NCI-H82 treated with DMSO at 0.1 percent for 48 hours (cell line): ENCODE measurements around the gene COL25A1.
A peak's percentile ranks its signal among the peaks of the same experiment; 100 is the strongest.
"Not testable (repeated sequence)": the region's sequence is repeated elsewhere in the genome, so short reads cannot be mapped to it uniquely, and the experiment has no call there.

Experiments
- DNase-seq: peaks from one replicate; lab custom pipeline; 2025; ENCODE audit not compliant: unreplicated experiment; lab: John Stamatoyannopoulos, UW

The COL25A1 gene

DNA sequence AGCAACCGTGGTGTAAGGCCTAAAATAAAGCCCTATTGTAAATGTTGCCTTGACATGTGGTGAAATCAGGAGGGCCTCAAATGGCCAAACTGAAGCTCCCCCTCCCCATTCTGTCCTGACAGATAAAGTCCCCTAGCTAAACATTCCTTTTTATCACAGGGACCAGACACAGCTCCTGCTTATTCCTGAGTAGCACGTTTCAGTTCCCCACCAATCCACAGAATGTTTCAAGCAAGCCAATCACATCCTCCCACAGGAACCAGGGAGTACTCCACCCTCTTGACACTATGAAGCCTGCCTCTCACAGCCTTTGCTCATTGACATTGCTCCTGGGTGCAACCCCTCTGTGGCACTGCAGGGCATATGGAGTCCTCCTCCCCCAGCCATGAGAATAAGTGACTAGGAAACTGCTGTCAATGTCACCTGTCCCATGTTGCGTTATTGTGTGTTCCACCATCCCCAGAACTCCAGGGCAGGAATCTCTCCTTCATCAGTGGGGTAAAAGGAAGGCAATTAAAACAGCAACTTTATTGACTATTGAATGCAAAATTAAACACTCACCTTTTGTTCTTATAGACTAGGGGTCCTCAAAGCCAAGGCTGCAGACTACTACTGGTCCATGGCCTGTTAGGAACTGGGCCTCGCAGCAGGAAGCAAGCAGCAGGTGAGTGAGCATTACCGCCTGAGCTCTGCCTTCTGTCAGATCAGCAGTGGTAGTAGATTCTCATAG lies 128.1 kb downstream of the COL25A1 start:
- no peak for DNase-seq

DNA sequence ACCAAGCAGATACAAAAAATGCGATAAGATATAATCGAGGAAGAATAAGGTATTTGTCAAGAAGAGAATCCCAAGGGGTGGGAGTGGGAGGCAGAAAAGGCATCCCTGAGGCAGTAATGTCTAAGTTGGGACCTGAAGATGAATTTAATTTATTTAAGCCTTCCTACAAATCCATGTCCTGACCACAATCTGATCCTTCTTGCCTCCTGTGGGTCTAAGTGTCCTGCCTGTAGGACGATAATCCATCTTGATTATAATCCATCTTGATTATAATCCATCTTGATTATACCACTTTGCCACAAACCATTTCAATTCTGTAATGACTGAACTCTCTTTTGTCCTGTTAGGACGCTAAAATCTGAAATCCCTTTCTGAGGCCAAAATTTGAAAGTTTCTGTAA lies 130.2 kb downstream of the COL25A1 start:
- peak; percentile 58 for DNase-seq

DNA sequence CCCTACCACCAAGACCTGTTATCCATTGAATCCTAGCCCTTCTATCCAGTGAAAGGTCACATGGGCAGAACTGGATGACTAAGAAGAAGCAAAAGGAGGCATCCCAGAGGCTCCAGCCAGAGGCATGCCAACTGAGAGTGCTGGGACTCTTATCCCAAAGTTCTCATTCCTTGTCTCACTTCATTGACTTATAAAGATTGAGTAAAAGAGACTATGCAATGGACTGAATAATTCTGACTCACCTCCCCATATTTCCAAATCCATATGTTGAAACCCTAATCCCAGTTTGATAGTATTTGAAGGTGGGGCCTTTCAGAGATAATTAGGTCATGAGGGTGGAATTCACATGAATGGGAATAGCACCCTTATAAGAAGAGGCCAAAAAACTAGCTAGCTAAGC lies 131.4 kb downstream of the COL25A1 start:
- no peak for DNase-seq

DNA sequence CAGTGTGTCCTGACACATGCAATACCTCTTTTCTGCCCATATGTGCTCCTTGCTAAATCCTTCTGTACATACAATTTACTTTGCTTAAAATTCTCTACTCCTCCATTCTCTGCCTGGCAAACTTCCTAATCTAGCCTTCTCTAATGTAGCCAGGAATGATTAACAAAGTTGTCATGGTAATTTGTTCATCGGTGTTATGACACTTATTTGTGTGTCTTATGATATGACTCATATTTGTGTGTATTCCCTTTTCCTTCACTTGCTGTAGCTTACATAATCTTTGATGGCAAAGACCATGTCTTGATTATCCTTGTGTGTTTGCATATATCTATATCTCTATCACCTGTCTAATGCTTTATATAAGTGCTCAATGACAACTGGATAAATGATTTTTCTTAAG lies 133.3 kb downstream of the COL25A1 start:
- DNase-seq = no peak

DNA sequence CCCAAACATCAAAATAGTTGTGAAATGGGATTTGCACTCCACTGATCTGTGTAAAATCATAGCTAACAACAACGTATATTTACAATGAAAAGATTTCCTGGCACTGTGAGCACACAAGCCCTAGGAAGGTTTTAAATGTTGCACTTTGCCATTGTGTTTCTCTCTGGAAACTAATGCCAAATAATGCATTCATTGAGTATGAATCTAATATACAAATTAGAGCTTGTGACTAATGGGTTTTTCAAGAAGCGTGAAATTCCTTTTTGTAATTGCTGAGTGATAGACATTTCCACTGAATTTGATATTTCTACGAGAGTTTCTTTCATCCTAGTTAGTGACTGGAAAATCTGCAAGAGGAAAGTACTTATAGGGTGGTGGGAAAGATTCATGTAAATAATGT lies 135.9 kb downstream of the COL25A1 start:
- DNase-seq = no peak

DNA sequence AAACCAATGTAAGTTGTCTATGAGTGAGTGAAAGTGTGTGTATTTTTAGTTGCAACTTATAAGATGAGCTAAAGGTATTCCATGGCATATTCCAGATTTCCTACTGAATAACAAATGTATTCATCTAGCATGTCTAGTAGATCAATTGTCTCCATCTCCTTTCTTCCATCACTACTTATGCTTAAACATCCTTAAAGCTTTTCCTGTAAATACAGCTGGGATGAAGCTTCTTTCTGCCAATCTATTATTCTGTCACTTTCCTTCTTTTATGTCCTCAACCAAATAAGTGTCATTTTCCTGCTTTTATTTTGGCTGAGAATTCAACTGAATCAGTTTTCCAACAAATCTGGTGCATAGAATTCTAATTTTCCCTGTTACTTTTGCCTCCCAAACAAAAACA lies 136.3 kb downstream of the COL25A1 start:
- no peak for DNase-seq

DNA sequence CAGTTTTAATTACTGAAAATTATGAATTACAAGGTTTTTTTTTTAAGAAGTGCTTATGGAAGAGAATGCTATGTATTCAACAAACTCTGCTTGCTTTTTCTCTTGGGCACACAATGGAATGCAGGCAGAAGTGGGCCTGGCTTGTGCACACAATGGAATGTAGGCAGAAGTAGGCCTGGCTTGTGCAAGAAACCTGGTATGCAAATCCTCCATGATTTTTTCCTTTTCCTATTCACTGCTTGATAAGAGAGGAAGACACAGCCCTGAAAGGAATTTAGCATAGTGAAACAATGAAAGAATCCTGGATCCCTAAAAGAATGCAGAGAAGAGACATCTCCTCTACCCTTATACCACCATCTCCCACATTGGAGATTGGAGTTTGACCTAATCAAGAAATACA lies 138.4 kb downstream of the COL25A1 start:
- DNase-seq = no peak

DNA sequence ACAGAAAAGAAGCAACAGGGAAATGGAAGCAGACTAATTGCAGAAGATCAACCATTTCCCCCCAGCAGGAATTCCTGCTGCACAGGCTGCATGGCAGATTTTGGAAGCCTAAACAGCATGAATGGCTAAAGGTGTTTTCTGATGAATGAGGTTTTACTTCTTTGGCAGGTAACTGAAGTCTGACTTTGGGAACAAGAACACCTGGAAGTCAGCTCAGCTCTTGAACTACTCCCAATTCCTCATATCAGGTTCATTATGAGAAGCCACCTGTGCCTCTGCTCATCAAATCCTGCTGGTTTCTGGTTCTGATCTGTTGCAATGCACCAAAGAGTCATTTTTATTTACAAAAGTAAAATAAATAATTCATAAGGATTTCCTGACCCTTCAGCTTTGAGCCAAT lies 139.0 kb downstream of the COL25A1 start:
- DNase-seq = no peak

DNA sequence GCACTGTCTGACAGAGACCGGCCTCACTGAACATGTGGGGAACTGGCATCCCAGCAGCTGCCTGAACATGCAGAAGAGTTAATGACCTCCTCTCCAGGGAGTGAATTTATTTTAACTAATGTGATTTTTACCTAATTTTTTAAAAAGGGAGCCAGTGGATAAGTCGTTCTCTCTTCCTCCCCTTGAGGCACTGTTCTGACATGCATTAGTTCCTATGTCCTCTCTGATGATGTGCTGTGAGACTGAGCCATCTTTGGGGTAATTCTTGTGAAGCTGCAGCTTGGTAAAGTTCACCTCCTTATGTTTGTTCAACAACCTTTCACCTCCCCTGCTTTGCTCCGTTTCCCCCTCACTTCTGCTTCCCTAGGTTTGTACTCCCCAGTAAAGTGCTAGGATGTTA lies 139.7 kb downstream of the COL25A1 start:
- DNase-seq = no peak

DNA sequence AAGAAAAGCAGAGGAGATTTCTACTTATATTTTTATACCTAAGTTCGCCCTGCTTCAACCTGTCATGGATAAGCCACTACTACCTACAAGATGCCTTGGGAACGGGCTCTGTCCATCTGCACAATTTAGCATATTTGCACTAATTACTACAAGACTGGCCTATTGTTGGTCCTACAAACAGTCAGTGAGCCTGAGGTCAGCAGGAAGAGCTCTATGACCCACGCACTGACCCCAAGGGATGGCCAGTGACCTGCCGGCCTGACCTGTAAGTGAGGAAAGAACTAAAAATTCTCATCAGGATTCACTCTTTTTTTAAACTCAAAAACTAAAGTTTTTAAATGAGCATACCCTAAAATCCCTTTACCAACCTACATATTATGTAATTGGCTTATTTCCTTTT lies 142.0 kb downstream of the COL25A1 start:
- DNase-seq = no peak

DNA sequence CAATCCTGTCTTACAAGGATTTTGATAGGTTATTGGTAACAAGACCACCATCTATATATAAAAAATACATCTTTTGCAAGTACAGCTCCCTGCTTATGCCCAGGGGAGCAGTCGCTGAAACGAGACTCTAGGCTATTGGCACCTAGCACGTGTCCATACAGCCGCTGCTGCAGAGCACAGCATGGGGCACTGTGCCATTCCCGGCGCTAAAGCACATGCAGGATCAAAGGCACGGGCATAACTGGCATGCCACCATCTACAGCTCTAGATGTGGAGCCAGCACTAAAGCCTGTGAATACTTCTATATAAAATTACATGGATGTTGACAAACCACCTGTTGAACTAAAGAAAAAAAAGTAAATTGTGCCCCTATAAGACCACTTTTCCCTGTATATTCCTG lies 144.8 kb downstream of the COL25A1 start:
- DNase-seq = no peak

DNA sequence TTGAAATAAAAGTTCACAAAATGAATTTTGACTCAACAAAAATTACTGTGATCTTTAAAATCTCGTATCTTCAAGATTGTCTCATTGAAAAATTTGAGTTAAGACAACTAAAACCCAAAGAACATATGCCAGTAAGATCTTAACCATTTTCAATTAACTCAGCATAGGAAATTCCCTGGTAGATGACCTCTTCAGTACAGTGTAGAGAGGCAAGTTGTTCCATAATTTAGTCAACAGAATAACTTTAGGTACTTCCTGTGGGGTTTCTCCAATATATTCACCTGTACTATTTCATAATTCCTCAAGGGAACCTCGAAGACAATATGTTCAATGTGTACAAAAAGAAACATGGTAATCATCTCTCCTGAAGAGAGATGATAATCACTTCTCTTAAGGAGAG lies 145.3 kb downstream of the COL25A1 start:
- no peak for DNase-seq

DNA sequence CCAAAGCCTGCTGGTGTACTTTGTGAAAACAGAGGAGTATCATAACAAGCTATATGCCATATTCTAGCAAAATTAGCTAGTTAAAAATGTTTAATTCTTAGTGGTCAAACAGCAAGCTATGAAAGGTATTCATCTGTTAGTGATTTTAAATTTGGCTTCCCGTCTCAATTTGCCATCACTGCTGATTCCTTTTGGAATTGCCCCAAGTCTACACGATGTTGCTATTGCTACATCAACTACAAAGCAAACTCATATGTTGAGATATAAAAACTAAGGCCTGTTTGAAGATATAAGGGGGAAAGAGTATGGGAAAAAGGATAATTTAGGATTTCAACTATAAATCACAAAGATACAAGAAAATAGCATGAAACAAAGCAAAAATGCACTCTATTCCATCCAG lies 146.1 kb downstream of the COL25A1 start:
- DNase-seq = no peak

DNA sequence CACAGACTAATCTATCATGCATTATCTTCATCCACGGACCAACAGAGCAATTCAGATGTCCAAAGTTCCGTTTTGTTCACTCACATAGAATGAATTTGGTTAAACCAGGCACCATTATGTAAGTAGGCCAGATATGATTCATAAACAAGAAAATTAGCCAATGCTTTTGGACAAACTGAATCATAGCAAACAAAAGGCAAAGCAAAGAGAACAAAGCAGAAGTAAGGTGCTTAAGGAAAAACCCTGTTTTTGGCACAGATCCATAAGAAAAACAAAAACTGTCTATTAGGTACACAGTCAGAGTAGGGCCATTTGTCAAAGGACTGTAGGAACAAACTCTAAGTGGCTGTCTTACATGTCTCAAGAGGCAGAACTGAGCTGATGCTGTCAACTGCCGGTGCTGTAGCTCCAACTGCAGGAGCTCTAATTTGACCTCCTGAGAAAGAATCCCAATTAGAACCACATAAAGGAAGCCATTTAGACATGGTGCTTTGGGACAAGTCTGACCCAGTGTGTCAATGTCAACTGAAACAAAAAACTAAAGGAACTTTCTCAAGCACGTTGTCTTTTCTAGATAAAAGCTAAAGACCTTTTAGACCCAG lies 146.7 kb downstream of the COL25A1 start:
- DNase-seq = no peak

DNA sequence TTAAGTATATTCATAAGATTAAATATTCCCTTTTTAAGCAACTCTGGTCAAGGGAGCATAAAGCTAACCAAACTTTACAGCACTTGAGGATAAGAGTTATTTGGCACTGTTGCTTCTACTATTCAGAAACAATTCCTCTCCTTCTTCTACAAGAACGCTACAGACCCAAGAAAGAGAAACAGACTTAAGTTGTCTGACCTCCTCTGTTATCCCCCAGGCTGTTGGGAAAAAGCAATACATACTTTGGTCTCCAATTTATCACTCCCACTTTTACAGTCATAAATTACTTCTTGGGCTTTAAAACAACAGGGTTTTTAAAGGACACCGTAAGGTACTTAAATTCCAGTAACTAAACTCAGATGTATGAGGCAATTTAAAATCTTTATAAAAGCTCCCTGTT lies 147.4 kb downstream of the COL25A1 start:
- no peak for DNase-seq

DNA sequence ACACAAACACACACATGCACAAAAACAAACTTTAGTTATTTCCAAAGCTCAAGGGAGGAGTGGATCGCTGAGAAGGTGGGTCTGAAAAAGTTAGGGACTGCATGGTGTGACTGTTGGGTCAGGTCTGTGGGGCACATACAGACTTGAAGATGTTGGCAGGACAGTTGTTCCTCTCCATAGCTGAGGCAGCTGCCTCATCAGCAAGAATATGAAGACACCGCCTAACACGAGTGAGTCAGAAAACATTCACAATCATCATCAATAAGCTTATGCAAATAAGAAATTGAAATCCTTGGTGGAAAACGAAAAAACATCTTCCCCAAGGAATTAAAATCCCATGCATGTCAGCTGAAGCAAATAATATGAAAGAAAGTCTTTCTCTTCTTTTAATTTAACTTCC lies 148.0 kb downstream of the COL25A1 start:
- no peak for DNase-seq

DNA sequence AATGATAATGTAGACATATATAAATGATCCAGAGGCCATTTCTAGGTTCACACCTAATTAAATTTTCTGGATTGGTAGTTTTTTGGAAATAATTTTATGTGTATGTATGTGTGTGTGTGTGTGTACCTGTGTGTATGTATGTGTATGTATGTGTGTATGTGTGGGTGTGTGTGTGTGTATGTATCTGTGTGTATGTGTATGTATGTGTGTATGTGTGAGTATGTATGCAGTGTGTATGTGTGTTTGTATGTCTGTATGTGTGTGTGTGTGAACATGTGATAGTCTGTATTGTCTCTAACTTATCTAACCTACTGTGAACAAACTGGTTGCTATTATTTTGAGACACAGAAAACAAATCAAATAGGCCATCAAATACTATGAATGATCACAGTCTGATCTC lies 152.6 kb downstream of the COL25A1 start:
- DNase-seq = no peak

DNA sequence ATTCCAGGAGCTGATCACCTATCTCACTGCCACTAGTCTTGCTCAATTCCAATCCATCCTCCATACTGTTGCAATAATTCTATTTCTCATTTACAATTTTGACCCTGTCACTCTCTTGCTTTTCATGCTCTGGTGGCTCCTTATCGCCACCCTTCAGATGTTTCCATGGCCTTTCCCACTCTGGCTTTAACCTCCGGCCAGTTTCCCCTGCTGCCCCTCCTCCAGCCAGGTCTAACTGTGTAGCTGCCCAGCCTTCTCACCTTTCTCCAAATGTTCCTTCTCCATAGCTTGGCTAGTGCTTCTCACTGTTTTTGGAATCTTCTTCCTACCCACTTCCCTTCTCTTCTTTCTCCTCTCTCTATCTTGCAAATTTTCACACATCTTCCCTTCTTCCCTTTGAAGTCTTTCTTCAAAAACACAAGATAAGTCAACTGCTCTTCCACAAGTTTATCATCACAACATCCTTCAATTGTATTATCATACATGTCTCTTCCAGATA lies 153.8 kb downstream of the COL25A1 start:
- no peak for DNase-seq

DNA sequence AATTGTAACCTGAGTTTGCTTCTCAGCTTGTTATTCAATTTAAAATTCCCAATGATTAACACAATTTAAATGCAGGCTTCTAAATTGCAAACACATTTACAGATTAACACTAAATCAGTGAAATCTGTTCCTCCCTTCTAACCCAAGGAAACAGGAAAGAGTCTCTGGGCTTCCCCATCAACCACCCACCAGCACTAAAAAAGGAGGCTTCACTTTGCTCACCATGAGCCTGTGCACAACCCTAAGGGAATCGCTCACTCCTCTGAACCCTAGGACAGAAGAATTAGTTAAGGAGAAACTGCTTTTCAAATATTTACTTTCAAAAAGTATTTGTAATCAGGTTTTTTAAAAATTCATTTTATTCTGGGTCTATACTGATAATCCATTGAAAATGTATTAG lies 155.3 kb downstream of the COL25A1 start:
- no peak for DNase-seq

DNA sequence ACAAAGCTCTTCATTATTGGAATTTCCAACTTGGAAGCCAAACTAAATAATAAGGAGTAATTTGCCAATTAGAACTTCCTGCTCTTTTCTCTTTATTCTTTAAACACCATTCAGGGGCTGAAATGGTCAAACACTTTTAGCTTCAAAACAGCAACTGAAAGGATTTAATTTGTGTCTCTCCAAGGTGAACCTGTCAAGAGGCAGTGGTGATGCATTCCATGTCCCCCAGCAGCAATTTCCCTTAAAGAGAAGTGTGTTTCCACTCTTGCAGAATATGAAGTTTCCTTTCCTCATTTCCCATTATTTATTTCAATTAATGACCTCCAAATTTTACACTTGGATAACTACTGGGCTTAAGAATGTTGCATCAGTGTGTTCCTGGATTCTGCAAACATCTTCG lies 156.0 kb downstream of the COL25A1 start:
- no peak for DNase-seq

DNA sequence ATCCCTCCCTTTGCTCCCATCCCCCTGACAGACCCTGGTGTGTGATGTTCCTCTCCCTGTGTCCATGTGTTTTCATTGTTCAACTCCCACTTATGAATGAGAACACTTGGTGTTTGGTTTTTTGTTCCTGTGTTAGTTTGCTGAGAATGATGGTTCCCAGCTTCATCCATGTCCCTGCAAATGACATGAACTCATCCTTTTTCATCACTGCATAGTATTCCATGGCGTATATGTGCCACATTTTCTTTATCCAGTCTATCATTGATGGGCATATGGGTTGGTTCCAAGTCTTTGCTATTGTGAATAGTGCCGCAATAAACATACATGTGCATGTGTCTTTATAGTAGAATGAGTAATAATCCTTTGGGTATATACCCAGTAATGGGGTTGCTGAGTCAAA lies 164.3 kb downstream of the COL25A1 start:
- DNase-seq = not testable (repeated sequence)

DNA sequence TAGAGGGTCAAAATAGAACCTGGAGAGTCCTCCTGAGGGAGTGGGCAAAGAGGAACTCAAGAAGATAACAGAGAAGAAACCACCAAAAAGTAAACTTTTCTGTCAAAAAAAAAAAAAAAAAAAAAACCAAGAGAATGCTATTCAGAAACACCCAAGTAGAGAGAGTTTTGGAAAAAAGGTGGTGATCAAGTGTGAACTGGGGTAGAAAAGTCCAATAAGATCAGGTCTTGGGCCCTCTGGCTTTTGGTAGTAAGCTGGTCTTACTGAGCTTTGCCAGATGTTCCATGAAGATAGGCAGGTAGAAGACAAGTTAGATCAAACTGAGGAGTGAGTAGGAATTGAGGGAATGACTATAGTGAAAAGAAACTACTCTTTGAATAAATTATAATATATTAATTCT lies 167.5 kb downstream of the COL25A1 start:
- DNase-seq = no peak

DNA sequence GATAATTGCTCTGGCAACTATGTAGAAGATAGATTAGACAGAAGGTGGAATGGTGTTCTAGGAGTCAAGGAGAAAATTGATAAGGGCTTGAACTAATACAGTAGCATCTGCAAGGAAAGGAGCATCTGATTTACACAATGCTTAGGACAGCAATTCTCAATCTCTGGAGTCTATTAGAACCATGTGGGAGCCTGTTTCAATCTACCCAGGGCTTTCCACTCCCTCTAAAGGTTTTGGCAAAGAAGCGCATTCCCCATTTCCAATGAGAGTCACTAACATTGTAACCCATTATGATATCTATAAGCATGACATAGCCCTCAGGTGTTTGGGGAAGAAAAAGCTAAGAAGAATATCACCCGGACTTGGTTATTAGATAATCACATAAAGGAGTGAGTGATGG lies 168.2 kb downstream of the COL25A1 start:
- no peak for DNase-seq
